ENCODE data around the gene GAK.
A peak's percentile ranks its signal among the peaks of the same experiment; 100 is the strongest.
"Not testable (repeated sequence)": the region's sequence is repeated elsewhere in the genome, so short reads cannot be mapped to it uniquely, and the experiment has no call there.

Gene GAK

DNA sequence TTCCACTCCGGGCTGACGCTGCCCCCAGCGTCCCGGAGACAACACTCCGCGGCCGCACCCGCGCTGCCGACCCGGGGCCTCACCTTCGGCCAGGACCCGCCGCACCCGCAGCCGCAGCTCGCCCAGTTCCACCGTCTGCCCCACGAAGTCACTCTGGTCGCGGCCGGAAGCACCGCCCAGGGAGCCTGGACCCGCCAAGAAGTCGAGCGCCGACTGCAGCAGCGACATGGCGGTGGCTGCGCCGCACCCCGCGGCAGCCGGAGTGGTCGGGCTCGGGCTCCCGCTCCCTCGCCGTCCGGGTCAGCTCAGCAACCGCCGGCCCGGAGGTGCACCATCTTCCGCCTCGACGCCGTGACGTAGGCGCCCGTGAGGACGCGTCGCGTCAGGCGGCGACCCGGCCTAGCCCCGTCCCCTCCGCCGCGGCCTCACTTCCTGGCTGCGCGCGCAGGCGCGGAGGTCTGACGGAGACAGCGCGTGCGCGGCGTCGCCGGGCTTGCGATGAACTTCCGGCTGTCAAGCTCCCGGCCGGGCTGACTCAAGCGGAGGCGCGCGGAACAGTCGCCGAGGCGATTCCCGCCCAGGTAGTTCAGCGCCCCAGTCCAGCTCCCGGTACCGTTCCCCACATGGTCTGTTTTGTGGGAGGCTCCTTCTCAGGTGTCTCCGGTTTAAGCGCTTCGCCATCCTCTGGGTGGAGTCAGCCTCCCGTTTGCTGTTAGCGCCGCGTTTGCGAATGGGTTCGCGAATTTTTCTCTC, at the start of gene GAK, which contains the start of gene TMEM175:
TSS of gene GAK (minus strand) at position 357 of the 753 bp plus-strand sequence. CDS start at position 228, 129 bp downstream.
TSS of gene TMEM175 (plus strand) at position 501 of the 753 bp plus-strand sequence. CDS start 15,280 bp downstream, outside the sequence.
- peak; percentile 68 for DNase-seq

DNA sequence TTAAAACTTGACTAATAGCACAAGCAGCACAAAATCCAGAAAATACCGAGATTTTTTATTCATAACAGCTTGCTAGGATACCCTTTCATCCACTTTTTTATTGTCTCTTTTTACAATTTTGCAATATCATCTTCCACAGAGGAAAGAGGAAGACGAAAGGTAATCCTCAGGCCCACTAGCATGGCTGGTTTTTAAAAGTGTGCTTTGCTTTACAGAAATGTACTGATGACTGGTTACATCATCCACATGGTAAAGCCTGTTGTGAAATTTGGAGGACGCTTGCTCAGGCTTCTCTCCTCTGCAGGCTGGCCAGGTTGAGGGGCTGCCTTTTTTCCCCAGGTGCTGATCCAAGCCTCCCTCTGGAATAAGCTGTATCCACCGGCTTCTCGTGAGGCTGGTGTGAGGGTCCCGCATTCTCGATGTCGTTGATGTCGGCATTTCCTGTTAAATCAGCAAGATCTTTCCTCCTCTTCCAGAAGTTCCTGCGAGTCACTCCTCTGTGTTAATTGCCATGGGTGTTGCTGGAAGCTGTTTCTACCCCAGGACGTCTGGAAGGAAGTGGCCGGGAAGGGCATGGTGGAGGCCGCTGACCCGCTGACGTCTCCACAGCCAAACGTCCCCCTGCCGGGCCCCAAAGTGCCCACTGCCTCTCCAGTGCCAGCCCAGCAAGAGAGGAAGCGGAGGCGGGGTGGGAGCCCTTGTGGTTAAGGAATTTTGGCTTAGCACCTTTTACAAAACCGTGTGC, 47.0 kb upstream of the GAK start:
- DNase-seq: no peak

- not testable (repeated sequence) for DNase-seq
These were observed 43.9 kb upstream of the GAK start for GRCh38 chr4:976016-976415.

- DNase-seq: no peak
These were observed 42.6 kb upstream of the GAK start for GRCh38 chr4:974668-975067.

- no peak for DNase-seq
These were observed 41.6 kb upstream of the GAK start, which contains the start of gene DGKQ for GRCh38 chr4:973431-974397. DGKQ (minus strand) TSS chr4:973569; CDS start chr4:973482, 87 bp downstream.

DNA sequence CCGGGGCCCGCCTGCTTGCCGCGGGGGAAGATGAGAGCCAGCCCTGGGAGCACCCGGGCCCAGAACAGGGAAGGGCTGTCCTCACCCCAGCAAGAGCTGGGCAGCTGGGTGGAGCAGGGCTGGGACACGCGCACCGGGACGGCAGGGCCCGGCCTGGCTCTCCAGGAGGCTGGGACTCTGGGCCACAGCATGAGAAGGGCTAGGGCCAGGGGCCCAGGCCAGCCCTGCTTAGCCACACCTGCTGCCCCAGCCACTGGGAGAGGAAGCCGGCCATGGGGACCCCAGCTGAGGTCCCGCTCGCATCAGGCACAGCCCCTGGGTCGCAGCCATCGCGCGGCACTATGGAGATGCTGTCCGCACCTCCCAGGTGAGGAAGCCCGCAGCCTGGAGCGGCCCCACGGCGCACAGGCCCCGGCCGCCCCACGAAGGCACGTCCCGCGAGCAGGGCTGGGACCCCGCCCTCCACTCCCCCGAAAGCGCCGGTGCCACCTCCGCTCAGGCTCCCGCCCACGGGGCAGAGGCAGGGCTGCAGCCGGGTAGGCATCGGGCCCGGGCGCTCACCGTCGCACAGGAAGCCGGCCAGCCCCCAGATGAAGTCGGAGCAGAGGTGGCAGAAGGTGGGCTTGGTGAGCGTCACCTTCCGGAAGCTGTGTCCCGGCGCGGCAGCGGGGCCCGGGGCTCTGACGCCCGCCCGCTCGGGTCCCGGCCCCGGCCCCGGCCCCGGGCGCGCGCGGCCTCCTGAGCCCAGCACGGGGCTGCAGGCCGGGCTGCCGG, 40.7 kb upstream of the GAK start:
- no peak for DNase-seq

GRCh38 chr4:971666-972500, 39.8 kb upstream of the GAK start:
- DNase-seq: no peak

DNA sequence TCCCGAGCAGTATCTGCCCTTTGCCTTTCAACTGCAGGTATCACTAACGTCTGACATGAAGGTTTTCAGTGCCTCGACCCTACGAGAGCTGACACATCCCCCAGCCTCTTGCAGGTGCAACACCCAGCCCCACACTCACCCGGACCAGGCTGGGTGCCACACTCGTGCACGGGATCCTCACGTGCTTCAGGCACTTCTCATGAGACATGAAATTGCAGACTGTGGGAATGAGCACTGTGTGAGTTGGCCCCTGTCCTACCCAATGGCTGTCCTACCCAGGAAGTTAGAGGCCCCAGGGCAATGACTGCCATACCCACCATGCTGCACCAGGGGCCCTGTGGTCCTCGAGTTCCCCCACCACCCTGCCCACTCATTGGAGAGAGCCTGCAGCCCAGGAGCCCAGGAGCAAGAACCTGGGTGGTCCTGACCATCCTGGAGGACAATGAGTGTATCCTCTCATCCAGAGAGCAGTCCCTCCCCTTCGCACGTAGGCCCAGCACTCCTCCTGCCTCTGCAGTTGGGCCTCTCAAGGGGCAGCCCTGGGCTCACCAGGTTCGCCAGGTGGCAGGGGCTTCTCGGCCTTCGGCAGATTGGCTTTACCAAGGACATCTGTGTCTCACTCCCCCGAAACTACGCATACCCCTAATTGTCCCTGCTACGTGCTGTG, 38.9 kb upstream of the GAK start:
- DNase-seq: no peak

GRCh38 chr4:970046-970745, 38.1 kb upstream of the GAK start:
- no peak for DNase-seq

- no peak for DNase-seq
These were observed 36.7 kb upstream of the GAK start for GRCh38 chr4:968621-969394.

GRCh38 chr4:968221-968620, 36.1 kb upstream of the GAK start:
- DNase-seq: no peak

- DNase-seq: no peak
These were observed 35.3 kb upstream of the GAK start for GRCh38 chr4:967113-968104.

DNA sequence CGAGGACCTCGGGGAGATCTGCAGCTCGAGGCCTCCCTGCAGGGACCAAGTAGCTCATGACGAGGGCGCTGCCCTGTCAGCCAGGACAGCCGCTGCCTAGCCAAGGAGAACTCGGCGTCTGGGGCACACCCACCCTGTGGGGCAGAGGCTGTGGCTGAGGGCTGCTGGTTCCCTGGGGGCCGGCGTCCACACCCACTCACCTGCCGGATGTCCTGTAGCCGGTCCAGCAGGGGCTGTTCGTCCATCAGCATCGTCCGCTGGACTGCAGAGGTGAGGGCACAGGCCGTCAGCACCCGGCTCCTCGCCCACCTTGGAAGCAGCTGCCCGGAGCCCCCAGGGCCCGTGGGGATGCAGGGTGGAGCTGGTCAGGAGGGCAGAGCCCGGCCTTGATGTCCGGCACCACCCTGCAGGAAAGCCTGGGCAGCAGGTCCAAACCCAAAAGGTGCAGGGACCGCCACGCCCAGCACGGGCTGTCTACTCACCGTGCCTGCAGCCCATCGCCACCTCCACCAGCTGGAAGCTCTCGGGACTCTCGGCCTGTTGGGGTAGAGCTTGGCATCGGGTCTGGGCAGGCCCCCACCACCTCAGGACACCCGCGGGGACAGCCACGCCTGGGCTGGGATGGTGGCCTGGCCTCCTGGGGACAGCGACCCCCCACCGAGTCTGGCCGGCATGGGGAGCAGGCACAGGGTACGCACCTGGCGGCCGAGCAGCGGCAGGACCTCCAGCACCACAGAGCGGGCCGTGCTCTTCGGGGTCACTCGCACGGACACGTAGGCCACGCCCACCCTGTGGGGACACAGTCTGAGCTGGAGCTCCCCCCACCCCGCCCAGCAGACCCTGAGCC, 34.4 kb upstream of the GAK start:
- no peak for DNase-seq

DNA sequence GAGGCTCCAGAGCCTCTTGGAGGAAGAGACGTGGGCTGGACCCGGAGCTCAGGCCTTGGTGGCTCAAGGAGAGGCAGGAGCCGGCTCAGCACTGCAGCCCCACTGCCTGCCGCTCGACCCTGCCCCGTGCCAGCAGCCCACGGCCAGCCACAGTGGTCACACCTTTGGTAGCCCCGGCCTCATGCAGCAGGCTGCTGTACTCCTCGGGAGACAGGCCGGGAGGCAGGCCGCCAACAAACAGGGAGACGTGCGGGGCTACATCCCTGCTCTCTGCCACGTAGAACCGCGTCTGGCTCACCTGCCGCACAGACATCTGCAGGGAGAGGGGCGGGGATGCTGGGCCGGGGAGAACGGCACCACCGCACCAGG, 33.6 kb upstream of the GAK start:
- DNase-seq: no peak

DNA sequence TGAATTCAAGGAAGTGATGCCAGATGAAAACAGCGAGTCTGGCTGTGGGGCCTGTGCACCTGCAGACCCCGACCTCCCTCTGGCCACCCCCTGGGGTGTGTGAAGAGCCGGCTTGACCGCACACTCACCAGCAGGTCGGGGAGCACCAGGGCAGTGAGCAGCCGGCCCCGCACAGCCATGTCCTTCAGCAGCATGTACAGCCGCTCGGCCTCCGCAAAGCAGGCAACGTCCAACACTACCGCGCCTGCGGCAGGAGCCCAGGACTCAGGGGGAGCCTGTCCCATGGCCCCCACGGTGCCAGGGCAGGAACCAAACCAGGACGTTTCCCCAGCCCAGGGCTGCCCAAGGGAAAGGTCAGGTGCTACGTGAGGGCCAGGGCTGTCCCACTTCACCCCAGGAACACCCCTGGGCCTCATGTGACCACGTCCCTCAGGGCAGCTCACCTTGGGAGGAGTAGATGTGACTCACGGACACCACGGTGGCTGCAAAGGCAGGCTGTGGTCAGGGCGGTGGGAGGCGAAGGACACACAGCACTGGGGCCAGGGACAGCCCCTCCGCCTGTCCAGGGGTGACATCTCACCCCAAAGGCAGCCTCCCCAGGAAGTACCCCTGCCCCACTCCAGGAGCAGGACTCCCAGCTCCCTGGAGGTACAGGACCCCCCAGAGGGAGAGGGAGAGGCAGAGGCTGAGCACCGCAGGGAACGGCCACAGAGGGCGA, 33.1 kb upstream of the GAK start:
- no peak for DNase-seq

- DNase-seq: no peak
These were observed 32.4 kb upstream of the GAK start for GRCh38 chr4:964346-965025.

Data from NCI-H187 treated with DMSO at 0.1 percent for 48 hours (cell line).